ENCODE measurements around the gene GAS2L1. TPM values are rescaled to one million over a fixed set of nuclear protein-coding genes. Genes with fewer than 3 reads are reported as not detected.

GAS2L1 gene
- total RNA-seq, 3 donors from 2014 or later: 12.2 to 19.3 (median 15.7) TPM

- intact Hi-C loops (cut with DNase I; ENCODE audit: low total_unique reads): no loop called here
- no peak for DNase-seq (ENCODE audit: low spot score in 2 of 2)
- peak overlapping the region; percentile 98 to 99 for H3K27ac ChIP-seq
- H3K9me3 ChIP-seq: no peaks in the 10 kb centered on the region
- peaks cover 7 to 11% of the 10 kb centered on the region in 2 donors for H3K4me1 ChIP-seq
- H3K27me3 ChIP-seq: no peaks in the 10 kb centered on the region
- TF ChIP-seq POLR2A (IDR thresholded peaks at IDR 0.05): no peak
- H3K36me3 ChIP-seq: no peaks in the 10 kb centered on the region
- H3K4me3 ChIP-seq: peak overlapping the region; percentile 77 to 95 (median 95)
These were observed 39.6 kb upstream of the GAS2L1 start for GRCh38 chr22:29266564-29267461.

GRCh38 chr22:29267462-29267857 is 39.0 kb upstream of the GAS2L1 start:
- H3K4me1 ChIP-seq: peaks cover 7 to 16% of the 10 kb centered on the region in 2 donors
- TF ChIP-seq CTCF (IDR thresholded peaks at IDR 0.05): no peak
- TF ChIP-seq POLR2AphosphoS5 (IDR thresholded peaks at IDR 0.05): no peak
- no peak for TF ChIP-seq POLR2A (IDR thresholded peaks at IDR 0.05)
- H3K27ac ChIP-seq: peak overlapping the region; percentile 98 to 99
- DNase-seq (ENCODE audit: low spot score in 2 of 2): no peak
- intact Hi-C loops (cut with DNase I; ENCODE audit: low total_unique reads): no loop called here
- H3K36me3 ChIP-seq: no peaks in the 10 kb centered on the region
- H3K27me3 ChIP-seq: no peaks in the 10 kb centered on the region
- no peaks in the 10 kb centered on the region for H3K9me3 ChIP-seq
- H3K4me3 ChIP-seq: peak overlapping the region; percentile 77 to 95 (median 95)

DNA sequence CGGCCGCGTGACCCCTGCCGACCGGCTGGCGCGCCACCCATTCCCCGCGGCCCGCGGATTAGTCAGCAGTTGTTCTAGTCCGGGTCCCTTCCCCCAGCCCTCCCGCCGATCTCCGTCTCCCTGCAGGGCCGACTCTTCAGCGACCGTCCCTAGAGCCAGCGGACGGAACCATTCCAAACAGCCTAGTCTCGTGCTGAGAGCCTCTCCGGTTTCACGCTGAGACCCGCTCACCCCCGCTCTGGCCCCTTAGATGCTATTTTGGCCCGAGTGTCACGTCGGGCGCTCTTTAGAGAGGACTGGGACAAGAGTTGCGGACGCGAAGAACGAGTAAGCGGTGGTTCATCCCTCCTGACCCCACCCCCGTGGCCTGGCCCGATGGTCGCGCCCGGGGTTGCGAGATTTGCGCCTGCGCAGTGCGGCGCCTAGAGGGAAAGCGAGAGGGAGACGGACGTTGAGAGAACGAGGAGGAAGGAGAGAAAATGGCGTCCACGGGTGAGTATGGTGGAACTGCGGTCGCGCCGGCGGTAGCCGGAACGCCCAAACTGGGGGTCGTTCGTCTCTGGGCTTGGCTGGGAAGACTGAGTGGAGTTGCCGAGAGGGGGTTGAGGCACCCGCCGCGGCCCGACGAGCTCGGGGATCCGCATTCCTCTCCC is 38.5 kb upstream of the GAS2L1 start, which contains the start of the genes EWSR1 and RHBDD3:
EWSR1 (plus strand) TSS at position 411 of the 653 bp plus-strand sequence; CDS start at position 480, 69 bp downstream.
RHBDD3 (minus strand) TSS at position 124 of the 653 bp plus-strand sequence. CDS start 2,355 bp downstream, outside the sequence.
- Histone ChIP-seq H3K36me3 (no peaks in the 10 kb centered on the region), H3K27ac (peak within 1 kb of the TSS; percentile 98 to 99), H3K4me3 (peak within 1 kb of the TSS; percentile 77 to 95 (median 95)), H3K4me1 (peaks cover 7 to 16% of the 10 kb centered on the region in 2 donors), H3K27me3 (no peaks in the 10 kb centered on the region), H3K9me3 (no peaks in the 10 kb centered on the region)
- TF ChIP-seq POLR2AphosphoS5 (IDR thresholded peaks at IDR 0.05) (peak; percentile 89 to 98 (median 95)), POLR2A (IDR thresholded peaks at IDR 0.05) (peak; percentile 86), CTCF (IDR thresholded peaks at IDR 0.05) (peak in 2 of 3 donors; percentile 32 to 33)
- intact Hi-C loops (cut with DNase I; ENCODE audit: low total_unique reads): no loop called here
- DNase-seq (ENCODE audit: low spot score in 2 of 2): peak; percentile 91 to 94

- TF ChIP-seq CTCF (IDR thresholded peaks at IDR 0.05): no peak
- no peak for TF ChIP-seq POLR2AphosphoS5 (IDR thresholded peaks at IDR 0.05)
- no peak for TF ChIP-seq POLR2A (IDR thresholded peaks at IDR 0.05)
- H3K27ac ChIP-seq: peak overlapping the region; percentile 98 to 99
- no peaks in the 10 kb centered on the region for H3K9me3 ChIP-seq
- peak overlapping the region; percentile 77 to 95 (median 95) for H3K4me3 ChIP-seq
- H3K36me3 ChIP-seq: no peaks in the 10 kb centered on the region
- H3K27me3 ChIP-seq: no peaks in the 10 kb centered on the region
- H3K4me1 ChIP-seq: peaks cover 7 to 16% of the 10 kb centered on the region in 2 donors
- peak in 1 of 2 donors; percentile 42 for DNase-seq (ENCODE audit: low spot score in 2 of 2)
- intact Hi-C loops (cut with DNase I; ENCODE audit: low total_unique reads): no loop called here
These were observed 37.8 kb upstream of the GAS2L1 start for GRCh38 chr22:29268511-29269229.

GRCh38 chr22:29269230-29269604 is 37.2 kb upstream of the GAS2L1 start:
- no peak for TF ChIP-seq POLR2AphosphoS5 (IDR thresholded peaks at IDR 0.05)
- no peak for TF ChIP-seq CTCF (IDR thresholded peaks at IDR 0.05)
- TF ChIP-seq POLR2A (IDR thresholded peaks at IDR 0.05): no peak
- Histone ChIP-seq H3K36me3 (no peaks in the 10 kb centered on the region), H3K9me3 (no peaks in the 10 kb centered on the region), H3K4me3 (peak overlapping the region; percentile 77 to 95 (median 95)), H3K27me3 (no peaks in the 10 kb centered on the region), H3K4me1 (peaks cover 7 to 16% of the 10 kb centered on the region in 2 donors), H3K27ac (peak overlapping the region; percentile 98 to 99)
- DNase-seq (ENCODE audit: low spot score in 2 of 2): no peak
- intact Hi-C loops (cut with DNase I; ENCODE audit: low total_unique reads): no loop called here
